OCI-LY7 (cell line): ENCODE measurements around the gene CINP. TPM values are rescaled to one million over a fixed set of nuclear protein-coding genes. Genes with fewer than 3 reads are reported as not detected.

Experiments used
- BruUV-seq: library from RNA; stranded (reverse); fragments of 400-500 nt; replicated peaks from 2 replicates; lab custom pipeline; 2021; lab: Mats Ljungman, UMichigan
- CTCF ChIA-PET: fragments of 300-600 bp; sonication (Branson Sonifier 250); formaldehyde crosslinking; loops from one replicate; lab custom pipeline; 2022; ENCODE audit warnings: antibody characterized with exemption; ENCODE audit not compliant: unreplicated experiment; lab: Charles Lee
- POLR2A ChIA-PET: fragments of 300-600 bp; sonication (Branson Sonifier 250); formaldehyde crosslinking; loops from one replicate; lab custom pipeline; 2022; ENCODE audit warnings: antibody characterized with exemption; lab: Charles Lee
- DNase-seq: peaks from one replicate; pipeline ENCODE4 v3.0.0-alpha.2; 2015; ENCODE audit warnings: low spot score
- H2AFZ ChIP-seq: fragments of 200-600 bp; sonication (generic), shearing (Covaris generic); 2 replicates; pipeline ENCODE4 v1.6.1; 2014; ENCODE audit warnings: mild to moderate bottlenecking, antibody characterized with exemption, low read length, moderate library complexity
- H3K27ac ChIP-seq: fragments of 200-600 bp; sonication (generic); 2 replicates; pipeline ENCODE4 v1.5.1; 2014; ENCODE audit warnings: mixed run types, low read depth, mild to moderate bottlenecking, moderate library complexity, low read length, inconsistent platforms; ENCODE audit not compliant: poor library complexity, severe bottlenecking
- H3K36me3 ChIP-seq: fragments of 200-600 bp; sonication (generic); 2 replicates; pipeline ENCODE4 v1.6.1; 2014; ENCODE audit warnings: mild to moderate bottlenecking, antibody characterized with exemption, low read length, moderate library complexity, mixed read lengths; ENCODE audit not compliant: insufficient read depth
- H3K4me1 ChIP-seq: fragments of 200-600 bp; sonication (generic); 2 replicates; pipeline ENCODE4 v1.5.1; 2014; ENCODE audit warnings: mild to moderate bottlenecking, low read length; ENCODE audit not compliant: insufficient read depth, poor library complexity, severe bottlenecking
- H3K4me2 ChIP-seq: fragments of 200-600 bp; sonication (generic); 2 replicates; pipeline ENCODE4 v1.6.1; 2014; ENCODE audit warnings: mild to moderate bottlenecking, low read length
- H3K4me3 ChIP-seq: fragments of 200-600 bp; sonication (generic); 2 replicates; pipeline ENCODE4 v1.5.1; 2014; ENCODE audit warnings: mild to moderate bottlenecking, low read depth, low read length; ENCODE audit not compliant: poor library complexity, severe bottlenecking
- H3K79me2 ChIP-seq: fragments of 200-600 bp; sonication (generic); 2 replicates; pipeline ENCODE4 v1.6.1; 2016; ENCODE audit warnings: low read depth, mild to moderate bottlenecking, low read length, moderate library complexity, mixed read lengths; ENCODE audit not compliant: insufficient read depth
- H3K9me2 ChIP-seq: fragments of 200-600 bp; sonication (generic); 2 replicates; pipeline ENCODE4 v1.6.1; 2016; ENCODE audit warnings: mild to moderate bottlenecking, low read length, mixed read lengths; ENCODE audit not compliant: insufficient read depth
- H3K9me3 ChIP-seq: fragments of 200-600 bp; sonication (generic); 2 replicates; pipeline ENCODE4 v1.6.1; 2014; ENCODE audit warnings: mild to moderate bottlenecking, mixed run types, low read length, mixed read lengths
- H4K20me1 ChIP-seq: fragments of 200-600 bp; sonication (generic); 2 replicates; pipeline ENCODE4 v1.6.1; 2014; ENCODE audit warnings: mild to moderate bottlenecking, antibody characterized with exemption, low read length, moderate library complexity, mixed read lengths; ENCODE audit not compliant: insufficient read depth
- EZH2phosphoT487 ChIP-seq: fragments of 200-600 bp; sonication (generic); IDR thresholded peaks from 2 replicates; pipeline ENCODE4 v1.6.1; 2018; ENCODE audit warnings: low read depth, borderline replicate concordance, mild to moderate bottlenecking, mixed run types, antibody characterized with exemption, low read length, moderate library complexity, mixed read lengths
- intact Hi-C: fragments of 100-400 bp; cut with micrococcal nuclease; formaldehyde crosslinking; loops from one replicate; pipeline ENCODE4 v1.10.0; 2022; ENCODE audit not compliant: unreplicated experiment
- total RNA-seq, 2 experiments: library from RNA; depleted of rRNA in 1 of 2; stranded (reverse); fragments of >200 nt in 1 of 2; shearing (Covaris generic) in 1 of 2; gene quantifications; 2 replicates each; pipeline ENCODE4 v1.2.3, GENCODE V29; 2014 to 2022
- TF ChIP-seq, protein P1 (sequence below): fragments of 200-600 bp; sonication (generic); conservative IDR thresholded peaks from 2 replicates; pipeline ENCODE4 v1.5.1; 2014; ENCODE audit warnings: mild to moderate bottlenecking, antibody characterized with exemption, low read length, moderate library complexity, mixed read lengths

CINP gene
- total RNA-seq, 2 experiments from 2014 or later, result 28.2 to 29.8 TPM

DNA sequence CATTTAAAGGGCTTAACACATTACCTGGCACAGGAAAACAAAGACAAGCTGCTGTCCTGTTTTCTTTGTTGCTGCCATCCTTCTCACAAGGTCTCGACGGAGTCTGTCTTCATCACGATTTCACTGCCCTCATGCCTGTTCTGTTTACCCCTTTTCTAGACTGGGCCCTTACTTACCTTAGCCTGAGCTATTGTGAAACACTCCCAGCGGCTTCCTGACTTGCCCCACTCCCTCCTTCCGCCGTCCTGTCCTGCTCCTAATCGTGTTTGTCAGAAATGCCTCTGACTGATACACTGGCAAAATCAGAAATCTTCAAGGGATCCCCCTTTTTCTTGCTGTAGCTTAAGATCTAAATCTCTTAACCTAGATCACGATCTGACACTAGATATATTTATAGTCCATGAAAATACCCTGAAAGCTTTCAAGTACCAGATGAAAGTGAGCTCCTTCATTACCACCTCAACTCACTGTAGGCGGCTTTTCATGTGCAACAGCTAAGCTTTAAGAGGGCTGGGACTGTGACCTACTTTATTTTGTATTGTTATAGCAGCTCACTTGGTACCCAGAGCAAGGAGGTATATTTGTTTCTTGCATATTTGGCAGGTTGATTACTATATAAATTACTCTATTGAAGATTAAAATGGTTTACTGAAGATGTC lies 32.2 kb upstream of the CINP start:
- CTCF ChIA-PET, result no interaction called here
- TF ChIP-seq EZH2phosphoT487, result no peak
- TF ChIP-seq, protein P1, sequence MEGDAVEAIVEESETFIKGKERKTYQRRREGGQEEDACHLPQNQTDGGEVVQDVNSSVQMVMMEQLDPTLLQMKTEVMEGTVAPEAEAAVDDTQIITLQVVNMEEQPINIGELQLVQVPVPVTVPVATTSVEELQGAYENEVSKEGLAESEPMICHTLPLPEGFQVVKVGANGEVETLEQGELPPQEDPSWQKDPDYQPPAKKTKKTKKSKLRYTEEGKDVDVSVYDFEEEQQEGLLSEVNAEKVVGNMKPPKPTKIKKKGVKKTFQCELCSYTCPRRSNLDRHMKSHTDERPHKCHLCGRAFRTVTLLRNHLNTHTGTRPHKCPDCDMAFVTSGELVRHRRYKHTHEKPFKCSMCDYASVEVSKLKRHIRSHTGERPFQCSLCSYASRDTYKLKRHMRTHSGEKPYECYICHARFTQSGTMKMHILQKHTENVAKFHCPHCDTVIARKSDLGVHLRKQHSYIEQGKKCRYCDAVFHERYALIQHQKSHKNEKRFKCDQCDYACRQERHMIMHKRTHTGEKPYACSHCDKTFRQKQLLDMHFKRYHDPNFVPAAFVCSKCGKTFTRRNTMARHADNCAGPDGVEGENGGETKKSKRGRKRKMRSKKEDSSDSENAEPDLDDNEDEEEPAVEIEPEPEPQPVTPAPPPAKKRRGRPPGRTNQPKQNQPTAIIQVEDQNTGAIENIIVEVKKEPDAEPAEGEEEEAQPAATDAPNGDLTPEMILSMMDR, result no peak
- no peaks in the 10 kb centered on the region for H3K9me2 ChIP-seq
- POLR2A ChIA-PET, result interaction anchor here (0.7 kb wide), 1 partner anchor 87 kb away, joined by 3 read pairs; no protein-coding TSS in a partner anchor
- no peak overlapping the region for H3K4me2 ChIP-seq
- no peaks in the 10 kb centered on the region for H3K79me2 ChIP-seq
- no TSS peak for BruUV-seq
- no peaks in the 10 kb centered on the region for H3K9me3 ChIP-seq
- intact Hi-C loops, result no loop called here
- H3K36me3 ChIP-seq, result no peaks in the 10 kb centered on the region; the same call in 1 of the 2 replicates
- H3K4me1 ChIP-seq, result no peaks in the 10 kb centered on the region
- DNase-seq, result no peak
- no peaks in the 10 kb centered on the region for H4K20me1 ChIP-seq
- no peak overlapping the region for H2AFZ ChIP-seq
- no peak overlapping the region for H3K4me3 ChIP-seq
- no peak overlapping the region for H3K27ac ChIP-seq

DNA sequence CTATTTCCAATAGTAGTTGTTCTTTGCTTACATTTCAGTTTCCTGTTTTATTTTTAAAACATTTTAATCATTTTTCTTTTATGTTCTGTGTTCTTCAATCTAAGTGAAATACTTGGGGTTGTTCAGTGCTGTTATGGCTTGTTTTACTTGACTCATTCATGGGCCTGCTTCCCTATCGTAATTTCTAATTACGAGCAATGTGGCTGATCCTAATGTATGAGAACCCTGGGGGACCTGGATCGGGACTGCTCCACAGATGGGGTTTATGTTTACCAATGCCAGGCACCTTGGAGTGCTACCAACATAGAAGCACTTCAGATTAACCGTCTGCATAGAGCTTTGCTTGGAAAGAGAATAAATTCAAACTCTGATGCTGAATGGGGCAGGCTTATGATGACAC lies 29.8 kb upstream of the CINP start:
- no peak overlapping the region for H3K4me3 ChIP-seq
- CTCF ChIA-PET, result no interaction called here
- BruUV-seq, result no TSS peak
- H3K4me2 ChIP-seq, result no peak overlapping the region
- TF ChIP-seq, protein P1, result no peak
- no peak for TF ChIP-seq EZH2phosphoT487
- H3K9me3 ChIP-seq, result no peaks in the 10 kb centered on the region
- no peak overlapping the region for H2AFZ ChIP-seq
- no peaks in the 10 kb centered on the region; the same call in 1 of the 2 replicates for H3K36me3 ChIP-seq
- no peak for DNase-seq
- H3K79me2 ChIP-seq, result no peaks in the 10 kb centered on the region
- H4K20me1 ChIP-seq, result no peaks in the 10 kb centered on the region
- no peaks in the 10 kb centered on the region for H3K9me2 ChIP-seq
- H3K4me1 ChIP-seq, result no peaks in the 10 kb centered on the region
- POLR2A ChIA-PET, result interaction anchor here (1.3 kb wide), 1 partner anchor 22 kb away, joined by 4 read pairs; no protein-coding TSS in a partner anchor
- intact Hi-C loops, result no loop called here
- no peak overlapping the region for H3K27ac ChIP-seq
